Activated T-helper 17 cell treated with anti-CD3 and anti-CD28 coated beads, Interleukin-2, amount 50 U/mL, for 72 hours (primary cell): Measurements from ENCODE around the gene ZFAND5. TPM values are rescaled to one million over a fixed set of nuclear protein-coding genes. Genes with fewer than 3 reads are reported as not detected.

Experiments used
- total RNA-seq, 2 donors: library from RNA; stranded (reverse); gene quantifications; one replicate each; pipeline ENCODE4 v1.2.3, GENCODE V29; 2022

Gene ZFAND5
- total RNA-seq, 2 donors from 2014 or later = 104 to 175 TPM

Other genes with a start within 250 kb of the ZFAND5 start
- gene GDA, start 215.8 kb downstream of the ZFAND5 start, total RNA-seq = not detected
- gene TMC1, start 156.4 kb upstream of the ZFAND5 start, total RNA-seq = under 1 TPM; 0.32 to 0.41 TPM